BLaER1 (cell line): ENCODE data around the gene HYAL2.

Source experiments
- H3K27ac ChIP-seq: shearing (Covaris generic); formaldehyde crosslinking; 2 replicates; pipeline ENCODE4 v1.8.1; 2022
- H3K27me3 ChIP-seq: shearing (Covaris generic); formaldehyde crosslinking; 2 replicates; pipeline ENCODE4 v1.8.1; 2022
- H3K36me3 ChIP-seq: shearing (Covaris generic); formaldehyde crosslinking; 2 replicates; pipeline ENCODE4 v1.8.1; 2022
- H3K4me1 ChIP-seq: shearing (Covaris generic); formaldehyde crosslinking; 2 replicates; pipeline ENCODE4 v1.8.1; 2022
- H3K4me2 ChIP-seq: shearing (Covaris generic); formaldehyde crosslinking; 2 replicates; pipeline ENCODE4 v1.8.1; 2022
- H3K4me3 ChIP-seq: shearing (Covaris generic); formaldehyde crosslinking; 2 replicates; pipeline ENCODE4 v1.8.1; 2022
- H3K9ac ChIP-seq: shearing (Covaris generic); formaldehyde crosslinking; 2 replicates; pipeline ENCODE4 v1.8.1; 2022
- H3K9me3 ChIP-seq: shearing (Covaris generic); formaldehyde crosslinking; 2 replicates; pipeline ENCODE4 v1.8.1; 2022
- H4K20me1 ChIP-seq: shearing (Covaris generic); formaldehyde crosslinking; 2 replicates; pipeline ENCODE4 v1.8.1; 2022
- Cebpa-rat ChIP-seq: shearing (Covaris generic); IDR thresholded peaks from 2 replicates; pipeline ENCODE4 v1.8.1; 2022

Gene HYAL2

DNA sequence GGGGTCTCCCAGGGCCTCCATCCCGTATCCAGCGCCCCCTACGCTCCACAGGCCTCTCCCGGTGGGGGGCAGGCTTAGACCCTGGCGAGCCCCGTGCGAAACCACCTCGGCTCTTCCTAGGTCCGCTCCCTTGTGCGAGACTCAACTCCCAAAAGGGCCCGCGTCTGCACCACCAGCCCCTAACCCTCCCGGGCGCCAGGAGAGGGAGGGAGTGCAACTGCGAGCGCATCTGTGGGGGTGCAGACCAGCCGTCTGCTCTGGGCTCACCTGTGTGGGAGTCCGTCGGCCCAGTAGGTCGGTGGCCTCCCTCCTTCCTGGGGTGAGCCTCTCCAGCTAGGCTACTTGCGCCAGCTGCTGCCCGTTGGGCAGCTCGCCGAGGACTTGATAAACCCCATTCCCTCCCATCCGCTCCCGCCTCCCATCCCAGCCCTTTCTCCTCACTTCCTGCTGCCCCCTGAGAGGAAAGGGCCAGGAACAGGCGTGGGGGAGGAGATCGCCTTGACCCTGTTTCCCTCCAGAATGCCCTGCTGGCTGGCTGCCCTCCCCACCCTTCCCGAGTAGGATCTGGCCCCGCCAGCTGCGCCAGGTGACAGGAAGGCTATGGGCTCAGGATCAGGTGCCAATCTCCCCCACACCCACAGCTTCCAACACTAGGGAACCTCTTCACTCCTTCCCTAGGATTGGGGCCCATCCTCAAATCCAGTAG lies at the start of gene HYAL2:
Gene HYAL2, minus strand, starts transcription at position 360 of the 706 bp plus-strand sequence. CDS start 2,256 bp downstream, outside the sequence.
- H3K4me3 ChIP-seq: peak within 1 kb of the TSS; percentile 78
- peaks cover 67% of the 10 kb centered on the region for H3K4me1 ChIP-seq
- peak within 1 kb of the TSS; percentile 100 for H3K9ac ChIP-seq
- peaks cover 38% of the 10 kb centered on the region for H4K20me1 ChIP-seq
- no peak for TF ChIP-seq Cebpa-rat
- peaks cover 57% of the 10 kb centered on the region for H3K36me3 ChIP-seq
- peak within 1 kb of the TSS; percentile 100 for H3K27ac ChIP-seq
- no peaks in the 10 kb centered on the region for H3K9me3 ChIP-seq
- H3K4me2 ChIP-seq: peak within 1 kb of the TSS; percentile 94
- H3K27me3 ChIP-seq: no peaks in the 10 kb centered on the region

- H3K9me3 ChIP-seq: no peaks in the 10 kb centered on the region
- H3K36me3 ChIP-seq: no peaks in the 10 kb centered on the region
- H3K27me3 ChIP-seq: no peaks in the 10 kb centered on the region
- no peak overlapping the region for H3K27ac ChIP-seq
- no peak overlapping the region for H3K4me2 ChIP-seq
- TF ChIP-seq Cebpa-rat: no peak
- H4K20me1 ChIP-seq: no peaks in the 10 kb centered on the region
- H3K4me3 ChIP-seq: no peak overlapping the region
- peaks cover 51% of the 10 kb centered on the region for H3K4me1 ChIP-seq
- no peak overlapping the region for H3K9ac ChIP-seq
Observed at GRCh38 chr3:50371133-50371685, 48.7 kb upstream of the HYAL2 start.

DNA sequence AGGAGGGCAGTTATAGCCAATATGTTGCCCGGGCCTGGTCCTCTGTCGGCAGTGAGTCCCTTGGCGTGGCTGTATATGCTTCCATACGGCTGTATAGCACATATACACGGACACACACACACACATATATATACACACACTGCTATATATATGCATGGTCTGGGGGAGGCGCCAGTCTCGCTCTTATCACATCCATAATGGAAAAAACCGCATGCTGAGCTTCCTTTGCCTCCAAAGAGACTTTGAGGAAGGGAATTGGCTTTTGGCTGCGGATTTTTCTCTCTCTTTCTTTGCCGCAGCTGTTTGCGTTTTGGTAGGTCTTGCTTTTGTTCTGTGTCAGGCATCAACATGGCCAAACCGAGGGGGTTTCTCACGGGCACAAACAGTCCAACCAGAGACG lies 48.0 kb upstream of the HYAL2 start:
- no peak for TF ChIP-seq Cebpa-rat
- Histone ChIP-seq H3K4me3 (no peak overlapping the region), H3K9me3 (no peaks in the 10 kb centered on the region), H3K27ac (no peak overlapping the region), H3K4me1 (peaks cover 51% of the 10 kb centered on the region), H4K20me1 (no peaks in the 10 kb centered on the region), H3K36me3 (no peaks in the 10 kb centered on the region), H3K9ac (no peak overlapping the region), H3K4me2 (no peak overlapping the region), H3K27me3 (no peaks in the 10 kb centered on the region)

DNA sequence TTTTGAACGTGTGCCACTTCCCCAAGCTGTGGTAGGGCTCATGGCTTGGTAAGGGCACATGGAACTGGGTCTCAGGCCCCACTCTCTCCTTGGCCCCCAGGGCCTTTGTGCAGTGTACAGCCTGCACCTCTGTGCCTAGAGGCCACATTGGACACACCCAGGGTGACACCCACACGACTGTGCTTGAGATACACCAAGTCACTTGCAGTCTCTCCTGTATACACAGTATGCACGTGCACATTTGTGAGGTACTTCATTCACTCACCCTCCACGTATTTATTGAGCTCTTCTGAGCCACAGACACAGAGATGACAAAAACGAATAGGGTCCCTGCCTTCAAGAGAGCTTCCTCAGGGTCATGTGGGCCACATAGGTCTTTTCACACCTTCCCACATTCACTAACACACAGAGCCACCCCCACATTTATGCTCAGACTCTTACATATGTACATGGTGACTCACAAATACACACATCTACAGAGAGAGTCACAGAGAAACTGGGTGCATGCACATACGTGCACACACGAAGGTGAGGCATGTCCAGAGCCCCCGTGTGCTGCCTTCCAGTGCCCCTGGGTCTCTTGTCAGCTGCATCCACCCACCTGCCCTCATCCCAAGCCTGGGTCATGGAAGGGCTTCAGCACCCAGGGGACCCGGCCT lies 46.6 kb upstream of the HYAL2 start:
- no peak for TF ChIP-seq Cebpa-rat
- Histone ChIP-seq H3K36me3 (no peaks in the 10 kb centered on the region), H3K27me3 (no peaks in the 10 kb centered on the region), H3K27ac (no peak overlapping the region; the same call in 1 of the 2 replicates), H3K4me2 (peak overlapping the region; percentile 24; the same call in 1 of the 2 replicates), H4K20me1 (no peaks in the 10 kb centered on the region), H3K9me3 (no peaks in the 10 kb centered on the region), H3K9ac (no peak overlapping the region), H3K4me3 (no peak overlapping the region), H3K4me1 (peaks cover 50% of the 10 kb centered on the region)

DNA sequence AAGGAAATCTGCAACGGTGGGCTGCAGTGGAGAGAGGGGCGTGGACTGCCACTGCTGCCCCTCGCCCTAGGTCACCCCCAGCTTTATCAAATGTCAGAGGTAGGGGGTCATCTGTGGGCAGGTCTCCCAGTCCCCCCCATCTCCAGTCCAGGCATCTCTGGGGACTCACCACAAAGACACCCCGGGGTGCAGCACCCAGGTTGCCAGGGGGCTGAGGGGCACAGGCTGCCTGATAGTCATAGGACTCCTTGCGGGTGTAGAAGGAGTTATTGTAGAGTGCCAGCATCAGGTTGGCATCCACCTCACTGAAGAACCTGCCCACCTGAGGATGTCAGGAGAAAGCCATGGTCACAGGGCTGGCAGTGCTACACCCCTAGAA lies 43.3 kb upstream of the HYAL2 start:
- H3K36me3 ChIP-seq: no peaks in the 10 kb centered on the region
- H3K4me1 ChIP-seq: peaks cover 39% of the 10 kb centered on the region
- no peaks in the 10 kb centered on the region for H3K27me3 ChIP-seq
- H3K27ac ChIP-seq: peak overlapping the region; percentile 84
- H3K9ac ChIP-seq: peak overlapping the region; percentile 81
- no peak for TF ChIP-seq Cebpa-rat
- H3K4me2 ChIP-seq: peak overlapping the region; percentile 97
- peak overlapping the region; percentile 73 for H3K4me3 ChIP-seq
- H3K9me3 ChIP-seq: no peaks in the 10 kb centered on the region
- no peaks in the 10 kb centered on the region for H4K20me1 ChIP-seq

DNA sequence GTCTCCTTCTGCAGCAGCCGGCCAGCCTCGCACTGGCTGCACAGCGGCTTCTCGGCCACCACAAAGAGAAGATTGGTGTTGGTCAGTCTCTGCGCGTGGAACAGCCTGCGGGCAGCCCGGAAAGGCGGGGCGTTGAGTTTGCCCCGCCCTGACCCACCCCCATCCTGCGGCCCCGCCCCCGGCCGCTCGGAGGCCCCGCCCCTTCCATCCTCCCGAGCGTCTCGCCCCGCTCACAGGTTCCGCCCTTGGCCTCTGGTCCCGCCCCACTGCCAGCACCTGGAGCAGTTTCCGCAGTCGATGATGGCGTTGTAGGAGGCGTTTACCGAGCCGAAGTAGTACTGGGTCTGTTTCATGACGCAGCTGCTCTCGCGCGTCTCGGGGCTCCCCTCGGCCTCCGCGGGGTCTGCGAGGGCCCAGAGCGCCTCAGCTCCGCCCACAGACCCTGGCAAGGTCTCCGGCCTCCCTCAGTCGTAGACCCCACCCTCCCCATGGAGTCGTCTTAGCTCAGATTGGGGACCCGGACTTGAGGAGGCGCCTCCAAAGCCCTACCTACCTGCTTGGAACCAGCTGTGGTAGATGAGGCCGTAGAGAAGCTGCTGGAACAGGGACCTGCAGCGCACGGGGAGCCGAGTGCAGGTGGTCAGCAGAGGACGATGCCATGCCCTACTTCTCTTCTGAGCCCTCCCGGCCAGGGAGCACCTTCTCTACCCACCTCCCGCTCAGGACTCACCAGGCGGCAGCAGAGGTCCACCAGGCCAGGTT lies 42.7 kb upstream of the HYAL2 start:
- H3K4me3 ChIP-seq: peak overlapping the region; percentile 73
- H3K9me3 ChIP-seq: no peaks in the 10 kb centered on the region
- no peaks in the 10 kb centered on the region for H3K27me3 ChIP-seq
- no peak for TF ChIP-seq Cebpa-rat
- H3K36me3 ChIP-seq: no peaks in the 10 kb centered on the region
- peaks cover 39% of the 10 kb centered on the region for H3K4me1 ChIP-seq
- H4K20me1 ChIP-seq: no peaks in the 10 kb centered on the region
- H3K9ac ChIP-seq: peak overlapping the region; percentile 81
- peak overlapping the region; percentile 97 for H3K4me2 ChIP-seq
- H3K27ac ChIP-seq: peak overlapping the region; percentile 84

GRCh38 chr3:50364573-50365079 lies 42.1 kb upstream of the HYAL2 start:
- Histone ChIP-seq H3K27me3 (no peaks in the 10 kb centered on the region), H3K36me3 (no peaks in the 10 kb centered on the region), H3K4me2 (peak overlapping the region; percentile 97), H3K9ac (peak overlapping the region; percentile 81; the same call in 1 of the 2 replicates), H4K20me1 (no peaks in the 10 kb centered on the region), H3K9me3 (no peaks in the 10 kb centered on the region), H3K4me3 (peak overlapping the region; percentile 73), H3K27ac (peak overlapping the region; percentile 46), H3K4me1 (peaks cover 45% of the 10 kb centered on the region)
- TF ChIP-seq Cebpa-rat: no peak

DNA sequence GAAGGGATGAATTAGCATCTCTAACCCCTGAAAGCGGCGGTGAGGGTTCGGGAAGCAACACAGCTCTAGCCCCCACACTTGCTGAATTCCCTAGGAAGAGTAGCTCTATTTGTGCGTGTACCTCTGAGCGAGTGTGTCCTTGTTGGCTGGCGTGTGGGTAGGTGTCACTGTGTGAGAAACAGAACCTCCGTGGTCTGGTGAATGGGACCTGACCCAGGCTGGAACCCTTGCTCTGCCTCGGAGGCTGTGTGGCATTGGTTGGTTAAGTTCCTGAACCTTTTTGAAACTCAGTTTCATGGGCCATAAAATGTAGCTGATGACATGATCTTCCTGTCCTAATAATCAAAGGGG lies 37.2 kb upstream of the HYAL2 start:
- peaks cover 44% of the 10 kb centered on the region for H4K20me1 ChIP-seq
- no peak overlapping the region for H3K9ac ChIP-seq
- H3K4me2 ChIP-seq: peak overlapping the region; percentile 53
- H3K9me3 ChIP-seq: no peaks in the 10 kb centered on the region
- H3K27ac ChIP-seq: no peak overlapping the region
- H3K4me1 ChIP-seq: peaks cover 57% of the 10 kb centered on the region
- H3K36me3 ChIP-seq: peaks cover 38% of the 10 kb centered on the region
- TF ChIP-seq Cebpa-rat: no peak
- no peaks in the 10 kb centered on the region for H3K27me3 ChIP-seq
- no peak overlapping the region for H3K4me3 ChIP-seq

GRCh38 chr3:50358911-50359759 lies 36.6 kb upstream of the HYAL2 start, which contains the start of gene TMEM115:
Gene TMEM115 (minus strand): TSS chr3:50359521. CDS start chr3:50359063, 458 bp downstream.
- Histone ChIP-seq H3K4me1 (peaks cover 51% of the 10 kb centered on the region), H3K27ac (peak within 1 kb of the TSS; percentile 95), H4K20me1 (peaks cover 50% of the 10 kb centered on the region), H3K4me2 (peak within 1 kb of the TSS; percentile 100), H3K36me3 (peaks cover 44% of the 10 kb centered on the region), H3K27me3 (no peaks in the 10 kb centered on the region), H3K4me3 (peak within 1 kb of the TSS; percentile 90), H3K9me3 (no peaks in the 10 kb centered on the region), H3K9ac (peak within 1 kb of the TSS; percentile 95)
- TF ChIP-seq Cebpa-rat: no peak
